NB4 (cell line): ENCODE data around the gene TXNDC8.

Experiments used
- DNase-seq: peaks from one replicate; pipeline ENCODE4 v3.0.0; 2010; ENCODE audit warnings: low read depth
- H3K4me3 ChIP-seq: one replicate; pipeline ENCODE4 v1.5.1; 2011; ENCODE audit warnings: mild to moderate bottlenecking, low read depth, low read length, moderate library complexity
- MYC ChIP-seq: IDR thresholded peaks from 2 replicates; pipeline ENCODE4 v1.6.1; 2011; ENCODE audit warnings: low read depth, low read length
- POLR2A ChIP-seq: IDR thresholded peaks from 2 replicates; pipeline ENCODE4 v1.6.1; 2011; ENCODE audit warnings: mild to moderate bottlenecking; ENCODE audit not compliant: insufficient read length; ENCODE audit errors: extremely low read depth
- TF ChIP-seq, protein P1 (sequence below): IDR thresholded peaks from one replicate; pipeline ENCODE4 v1.5.1; 2012; ENCODE audit warnings: low read depth, low read length
- TF ChIP-seq, protein P2 (sequence below): IDR thresholded peaks from 2 replicates; pipeline ENCODE4 v1.6.1; 2011; ENCODE audit warnings: low read depth, low read length

TXNDC8 gene

GRCh38 chr9:110332766-110333165, 4.9 kb downstream of the TXNDC8 start:
- H3K4me3 ChIP-seq: no peak overlapping the region
- no peak for DNase-seq
- TF ChIP-seq, protein P1, sequence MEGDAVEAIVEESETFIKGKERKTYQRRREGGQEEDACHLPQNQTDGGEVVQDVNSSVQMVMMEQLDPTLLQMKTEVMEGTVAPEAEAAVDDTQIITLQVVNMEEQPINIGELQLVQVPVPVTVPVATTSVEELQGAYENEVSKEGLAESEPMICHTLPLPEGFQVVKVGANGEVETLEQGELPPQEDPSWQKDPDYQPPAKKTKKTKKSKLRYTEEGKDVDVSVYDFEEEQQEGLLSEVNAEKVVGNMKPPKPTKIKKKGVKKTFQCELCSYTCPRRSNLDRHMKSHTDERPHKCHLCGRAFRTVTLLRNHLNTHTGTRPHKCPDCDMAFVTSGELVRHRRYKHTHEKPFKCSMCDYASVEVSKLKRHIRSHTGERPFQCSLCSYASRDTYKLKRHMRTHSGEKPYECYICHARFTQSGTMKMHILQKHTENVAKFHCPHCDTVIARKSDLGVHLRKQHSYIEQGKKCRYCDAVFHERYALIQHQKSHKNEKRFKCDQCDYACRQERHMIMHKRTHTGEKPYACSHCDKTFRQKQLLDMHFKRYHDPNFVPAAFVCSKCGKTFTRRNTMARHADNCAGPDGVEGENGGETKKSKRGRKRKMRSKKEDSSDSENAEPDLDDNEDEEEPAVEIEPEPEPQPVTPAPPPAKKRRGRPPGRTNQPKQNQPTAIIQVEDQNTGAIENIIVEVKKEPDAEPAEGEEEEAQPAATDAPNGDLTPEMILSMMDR: no peak
- TF ChIP-seq MYC: no peak
- TF ChIP-seq, protein P2, sequence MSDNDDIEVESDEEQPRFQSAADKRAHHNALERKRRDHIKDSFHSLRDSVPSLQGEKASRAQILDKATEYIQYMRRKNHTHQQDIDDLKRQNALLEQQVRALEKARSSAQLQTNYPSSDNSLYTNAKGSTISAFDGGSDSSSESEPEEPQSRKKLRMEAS: no peak
- TF ChIP-seq POLR2A: no peak

GRCh38 chr9:110330484-110331105, 7.1 kb downstream of the TXNDC8 start:
- no peak overlapping the region for H3K4me3 ChIP-seq
- DNase-seq: no peak
- TF ChIP-seq, protein P1: no peak

- TF ChIP-seq, protein P1: no peak
- TF ChIP-seq POLR2A (no peak), MYC (no peak)
- TF ChIP-seq, protein P2: no peak
- DNase-seq: peak; percentile 9
Observed at GRCh38 chr9:110329639-110330230, 7.9 kb downstream of the TXNDC8 start.

DNA sequence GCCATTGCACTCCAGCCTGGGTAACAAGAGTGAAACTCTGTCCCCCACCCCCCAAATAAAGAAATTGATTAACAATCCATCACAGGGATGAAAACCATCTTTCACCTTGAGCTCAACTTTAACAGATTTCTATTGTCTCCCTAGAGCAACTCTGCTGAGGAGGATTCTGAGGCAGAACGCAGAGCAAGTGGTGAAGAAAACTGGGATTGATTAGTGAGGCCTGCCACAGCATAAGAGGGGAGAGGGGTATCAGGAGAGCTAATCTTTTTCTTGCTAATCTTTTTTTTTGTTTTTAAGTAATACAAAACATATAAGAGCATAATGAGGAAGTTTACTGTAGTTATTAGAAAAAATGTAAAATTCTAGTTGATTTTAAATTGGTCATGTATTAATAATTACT, 8.9 kb downstream of the TXNDC8 start:
- no peak for DNase-seq
- no peak overlapping the region for H3K4me3 ChIP-seq
- TF ChIP-seq, protein P1: no peak
- TF ChIP-seq POLR2A: no peak
- TF ChIP-seq, protein P2: no peak
- no peak for TF ChIP-seq MYC

More at GRCh38 chr9:110329639-110330230, 7.9 kb downstream of the TXNDC8 start:
- H3K4me3 ChIP-seq: no peak overlapping the region

- DNase-seq: no peak
- no peak for TF ChIP-seq MYC
- TF ChIP-seq, protein P2: no peak
- no peak for TF ChIP-seq POLR2A
- TF ChIP-seq, protein P1: no peak
- H3K4me3 ChIP-seq: no peak overlapping the region
Observed at GRCh38 chr9:110327716-110328115, 9.9 kb downstream of the TXNDC8 start.

GRCh38 chr9:110323818-110324217, 13.8 kb downstream of the TXNDC8 start:
- DNase-seq: no peak
- TF ChIP-seq, protein P1: no peak
- TF ChIP-seq POLR2A (no peak), MYC (no peak)
- TF ChIP-seq, protein P2: no peak
- no peak overlapping the region for H3K4me3 ChIP-seq
